Heart left ventricle (tissue), 16 donors: ENCODE measurements around the gene C2. TPM values are rescaled to one million over a fixed set of nuclear protein-coding genes. Genes with fewer than 3 reads are reported as not detected.
"Not testable (repeated sequence)": the region's sequence is repeated elsewhere in the genome, so short reads cannot be mapped to it uniquely, and the experiment has no call there.

ENCODE experiments used
- ATAC-seq, 4 donors: fragments of 200-7000 bp; cut with Tn5 transposase; one replicate each; pipeline ENCODE4 v1.9.1; 2020 to 2022; ENCODE audit warnings: moderate library complexity in 4 of 4, mild to moderate bottlenecking in 3 of 4, moderate number of reproducible peaks in 1 of 4
- DNase-seq, 5 donors: peaks; one replicate each; pipeline ENCODE4 v3.0.0-alpha.2; 2020
- H3K27ac ChIP-seq, 12 donors: fragments of 200-600 bp; sonication (generic) in 4 of 12; one replicate each; pipeline versions ENCODE4 v1.5.0 to v1.8.0; 2016 to 2022; ENCODE audit warnings: mild to moderate bottlenecking in 2 of 12
- H3K27me3 ChIP-seq, 9 donors: fragments of 200-600 bp; sonication (generic) in 2 of 9; one replicate each; pipeline versions ENCODE4 v1.5.1 to v1.8.0; 2016 to 2022; ENCODE audit warnings: mild to moderate bottlenecking in 3 of 9
- H3K36me3 ChIP-seq, 9 donors: fragments of 200-600 bp; sonication (generic) in 2 of 9; one replicate each; pipeline versions ENCODE4 v1.5.0 to v1.8.0; 2018 to 2022; ENCODE audit warnings: mild to moderate bottlenecking in 2 of 9
- H3K4me1 ChIP-seq, 12 donors: fragments of 200-600 bp; sonication (generic) in 4 of 12; one replicate each; pipeline versions ENCODE4 v1.5.0 to v1.8.0; 2016 to 2022; ENCODE audit warnings: mild to moderate bottlenecking in 3 of 12
- H3K4me3 ChIP-seq, 12 donors: fragments of 200-600 bp; sonication (generic) in 4 of 12; one replicate each; pipeline versions ENCODE4 v1.5.0 to v1.8.0; 2017 to 2022; ENCODE audit warnings: mild to moderate bottlenecking in 9 of 12, moderate library complexity in 4 of 12
- H3K9me3 ChIP-seq, 12 donors: fragments of 200-600 bp; sonication (generic) in 4 of 12; one replicate each; pipeline versions ENCODE4 v1.5.0 to v1.8.0; 2016 to 2022; ENCODE audit warnings: mild to moderate bottlenecking in 1 of 12
- POLR2A ChIP-seq, 2 donors: fragments of 450-650 bp; IDR thresholded peaks; one replicate each; pipeline ENCODE4 v1.6.1; 2017; ENCODE audit warnings: antibody characterized with exemption in 2 of 2, mild to moderate bottlenecking in 2 of 2, moderate library complexity in 2 of 2
- WGBS, 4 donors: extraction: QIAGEN DNeasy Blood & Tissue Kit in 2 of 4; methylation state at CpG; one replicate each; pipeline versions ENCODE4 v1.1.5 to v1.1.7; 2013 to 2018; 5-methylcytosine and 5-hydroxymethylcytosine counted together
- intact Hi-C, 10 donors: fragments of 100-400 bp; cut with DNase I; formaldehyde crosslinking; loops; one replicate each; pipeline versions ENCODE4 v1.11.1 to v1.14.2; 2022
- polyA plus RNA-seq, 2 donors: library from polyadenylated mRNA; stranded (reverse); fragments of 200-250 nt; gene quantifications; one replicate each; pipeline ENCODE4 v1.2.3, GENCODE V29; 2013
- total RNA-seq, 9 donors: library from RNA; depleted of rRNA in 2 of 9; stranded (reverse); fragments of >200 nt in 2 of 9; fragmentation: NEBNext Ultra II Directional in 3 of 9; extraction: Animal tissue kit (Norgen Biotek cat#: 25700) in 3 of 9; gene quantifications; one replicate each; pipeline versions ENCODE4 v1.1.0 to v1.2.4, GENCODE V29; 2016 to 2023
- TF ChIP-seq, protein P1 (sequence below), 12 donors: fragments of 200-600 bp; sonication (generic) in 4 of 12; IDR thresholded peaks; one replicate each; pipeline versions ENCODE4 v1.5.0 to v1.8.0; 2018 to 2022; ENCODE audit warnings: antibody characterized with exemption in 12 of 12, mild to moderate bottlenecking in 5 of 12
- donor health status: ischemic (EF 13 %, LVEDD 7.1; RV severe dilation, severe dysfunction).
- donor health status: healthy with polysubstance abuse.
- donor health status: DM: no; HTN: yes; CAD: no.
- donor health status: DM: no; HTN: no; CAD: no.
- donor health status: ischemic (EF 25% LVEDD 6.9; RV normal size, moderate dysfunction).
- donor health status: ischemic (EF 25% LVEDD 5.7; RV mildly dilated, moderate dysfunction).
- donor health status: healthy.
- donor health status: DM: yes; HTN: yes; CAD: no.
- donor health status: ischemic (EF 35%, LVEDD 5.7; RV mildly dilated, moderate dysfunction).
- donor health status: nonischemic (EF 11% LVEDD 7.7; RV severe dilation, severe dysfunction).
- donor health status: DM: yes; HTN: yes; CAD: no.
- donor health status: PGD.
- donor health status: ischemic (EF 29% LVEDD 5.4; RV normal size, mild dysfunction).
- donor health status: nonischemic (EF 23%, LVEDD 6.1; RV moderate dilation, normal function).

C2 gene
- total and polyA plus RNA-seq, 11 donors: 0.69 to 103 (median 4.8) TPM

DNA sequence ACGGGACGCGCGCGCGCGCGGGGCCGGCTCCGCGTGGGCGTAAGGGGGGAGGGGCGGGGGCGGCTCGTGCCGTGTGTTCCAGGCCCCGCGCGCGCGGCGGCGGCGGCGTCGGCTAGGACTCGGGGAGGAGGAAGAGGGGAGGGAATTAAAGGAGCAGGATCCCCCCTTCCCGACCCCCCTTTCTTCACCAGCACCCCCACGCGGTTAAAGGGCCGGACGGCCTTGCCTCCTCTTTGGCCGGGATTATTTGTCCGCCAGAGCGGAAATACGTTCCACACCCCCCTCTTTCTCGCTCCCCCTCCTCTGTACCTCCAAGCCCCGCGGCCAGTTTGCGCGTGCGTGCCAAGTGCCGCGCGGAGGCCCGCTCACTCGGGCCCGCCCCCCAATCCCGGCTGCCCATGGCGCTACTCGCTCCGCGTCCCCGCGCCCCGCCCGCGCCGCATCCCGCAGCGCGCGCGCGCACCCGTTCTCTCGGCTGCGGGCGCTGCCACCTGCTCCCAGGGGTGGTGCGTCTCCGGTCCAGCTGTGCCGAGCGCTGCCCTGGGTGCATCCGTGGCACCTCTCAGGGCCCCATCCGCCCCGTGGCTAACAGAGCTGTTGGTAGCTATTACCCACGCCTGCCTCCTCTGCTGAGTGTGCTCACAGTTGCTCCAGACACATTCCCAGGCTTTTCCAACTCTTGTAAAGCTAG, 25.4 kb upstream of the C2 start, which contains the start of gene ZBTB12:
Gene ZBTB12, minus strand, starts transcription at position 134 of the 691 bp plus-strand sequence. CDS start 781 bp downstream, outside the sequence.
- intact Hi-C loops: loop anchor here in 5 of 10 donors (5.0 to 10.0 kb wide), 2 partner anchors 50 to 53 kb away; partner anchors contain the start of genes NELFE (in 2 of the 5) and SKIC2 (in 2 of the 5)
- TF ChIP-seq, protein P1, sequence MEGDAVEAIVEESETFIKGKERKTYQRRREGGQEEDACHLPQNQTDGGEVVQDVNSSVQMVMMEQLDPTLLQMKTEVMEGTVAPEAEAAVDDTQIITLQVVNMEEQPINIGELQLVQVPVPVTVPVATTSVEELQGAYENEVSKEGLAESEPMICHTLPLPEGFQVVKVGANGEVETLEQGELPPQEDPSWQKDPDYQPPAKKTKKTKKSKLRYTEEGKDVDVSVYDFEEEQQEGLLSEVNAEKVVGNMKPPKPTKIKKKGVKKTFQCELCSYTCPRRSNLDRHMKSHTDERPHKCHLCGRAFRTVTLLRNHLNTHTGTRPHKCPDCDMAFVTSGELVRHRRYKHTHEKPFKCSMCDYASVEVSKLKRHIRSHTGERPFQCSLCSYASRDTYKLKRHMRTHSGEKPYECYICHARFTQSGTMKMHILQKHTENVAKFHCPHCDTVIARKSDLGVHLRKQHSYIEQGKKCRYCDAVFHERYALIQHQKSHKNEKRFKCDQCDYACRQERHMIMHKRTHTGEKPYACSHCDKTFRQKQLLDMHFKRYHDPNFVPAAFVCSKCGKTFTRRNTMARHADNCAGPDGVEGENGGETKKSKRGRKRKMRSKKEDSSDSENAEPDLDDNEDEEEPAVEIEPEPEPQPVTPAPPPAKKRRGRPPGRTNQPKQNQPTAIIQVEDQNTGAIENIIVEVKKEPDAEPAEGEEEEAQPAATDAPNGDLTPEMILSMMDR (IDR thresholded peaks at IDR 0.05): peak in 3 of 12 donors; percentile 9 to 19 (median 15)
- peak in 1 of 2 donors; percentile 55 for TF ChIP-seq POLR2A (IDR thresholded peaks at IDR 0.05)
- H3K27me3 ChIP-seq: no peaks in the 10 kb centered on the region
- no peaks in the 10 kb centered on the region for H3K9me3 ChIP-seq
- no peaks in the 10 kb centered on the region for H3K36me3 ChIP-seq
- WGBS, 4 donors: 1% methylated on average over 23 to 77 of the region's 77 CpGs
- peaks cover 0 to 41% (median 20%) of the 10 kb centered on the region in 12 donors for H3K4me1 ChIP-seq
- H3K4me3 ChIP-seq: peak within 1 kb of the TSS; percentile 49 to 95 (median 66)
- DNase-seq (peak; percentile 93 to 94 (median 93)), ATAC-seq (peak; percentile 60 to 85 (median 82))
- peak within 1 kb of the TSS; percentile 61 to 91 (median 84) for H3K27ac ChIP-seq

DNA sequence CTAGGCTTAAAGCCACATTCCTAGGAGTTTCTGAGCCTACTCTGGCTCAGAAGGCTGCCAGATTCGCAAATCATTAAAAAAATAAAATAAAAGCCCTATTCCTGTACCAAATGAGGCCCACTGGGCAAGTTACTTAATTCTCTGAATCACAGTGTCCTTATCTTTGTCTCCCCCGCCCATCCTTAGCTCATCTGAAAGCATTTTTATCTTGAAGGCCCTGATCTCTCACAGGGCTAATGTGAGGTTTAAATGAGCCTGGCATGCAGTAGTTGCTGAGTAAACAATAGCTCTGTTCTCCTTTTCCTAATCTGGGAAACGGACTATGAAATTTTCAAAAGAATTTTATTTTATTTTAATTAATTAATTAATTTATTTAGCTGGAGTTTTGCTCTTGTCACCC, 23.6 kb upstream of the C2 start:
- Histone ChIP-seq H3K9me3 (no peaks in the 10 kb centered on the region), H3K4me3 (no peak overlapping the region), H3K36me3 (no peaks in the 10 kb centered on the region), H3K4me1 (peaks cover 0 to 37% (median 15%) of the 10 kb centered on the region in 12 donors), H3K27ac (peak overlapping the region in 1 of 12 donors; percentile 81), H3K27me3 (no peaks in the 10 kb centered on the region)
- ATAC-seq (no peak), DNase-seq (no peak)
- intact Hi-C loops: loop anchor here in 5 of 10 donors (5.0 to 10.0 kb wide), 2 partner anchors 48 to 51 kb away; partner anchors contain the start of genes NELFE (in 2 of the 5) and SKIC2 (in 2 of the 5)
- TF ChIP-seq, protein P1 (IDR thresholded peaks at IDR 0.05): no peak
- TF ChIP-seq POLR2A (IDR thresholded peaks at IDR 0.05): no peak
- 78 to 88% (median 80%) methylated on average over 3 of the region's 3 CpGs for WGBS, 4 donors

DNA sequence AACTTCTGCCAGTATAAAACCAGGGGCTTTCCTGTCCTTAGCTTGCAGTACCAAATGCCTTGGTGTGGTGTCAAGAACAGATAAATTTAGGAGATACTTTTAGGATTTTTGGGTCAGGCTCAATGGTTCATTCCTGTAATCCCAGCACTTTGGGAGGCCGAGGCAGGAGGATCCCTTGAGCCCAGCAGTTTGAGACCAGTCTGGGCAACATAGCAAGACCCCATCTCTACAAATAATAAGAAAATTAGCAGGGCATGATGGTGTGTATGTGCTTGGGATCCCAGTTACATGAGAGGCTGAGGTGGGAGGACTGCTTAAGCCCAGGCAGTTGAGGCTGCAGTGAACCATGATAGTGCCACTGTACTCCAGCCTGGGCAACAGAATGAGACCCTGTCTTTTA, 22.5 kb upstream of the C2 start:
- H3K4me1 ChIP-seq: peaks cover 0 to 26% (median 9%) of the 10 kb centered on the region in 12 donors
- DNase-seq (no peak), ATAC-seq (no peak)
- H3K36me3 ChIP-seq: no peaks in the 10 kb centered on the region
- no peak overlapping the region for H3K4me3 ChIP-seq
- H3K9me3 ChIP-seq: no peaks in the 10 kb centered on the region
- no peak overlapping the region for H3K27ac ChIP-seq
- 87 to 100% (median 95%) methylated on average over 1 of the region's 1 CpG for WGBS, 4 donors
- intact Hi-C loops: loop anchor here in 3 of 10 donors (5.0 to 10.0 kb wide), 2 partner anchors 42 to 50 kb away; partner anchors contain the start of genes NELFE (in 2 of the 3), SKIC2 (in 2 of the 3) and CFB (in 1 of the 3)
- no peaks in the 10 kb centered on the region for H3K27me3 ChIP-seq
- TF ChIP-seq POLR2A (IDR thresholded peaks at IDR 0.05): no peak
- TF ChIP-seq, protein P1 (IDR thresholded peaks at IDR 0.05): no peak

DNA sequence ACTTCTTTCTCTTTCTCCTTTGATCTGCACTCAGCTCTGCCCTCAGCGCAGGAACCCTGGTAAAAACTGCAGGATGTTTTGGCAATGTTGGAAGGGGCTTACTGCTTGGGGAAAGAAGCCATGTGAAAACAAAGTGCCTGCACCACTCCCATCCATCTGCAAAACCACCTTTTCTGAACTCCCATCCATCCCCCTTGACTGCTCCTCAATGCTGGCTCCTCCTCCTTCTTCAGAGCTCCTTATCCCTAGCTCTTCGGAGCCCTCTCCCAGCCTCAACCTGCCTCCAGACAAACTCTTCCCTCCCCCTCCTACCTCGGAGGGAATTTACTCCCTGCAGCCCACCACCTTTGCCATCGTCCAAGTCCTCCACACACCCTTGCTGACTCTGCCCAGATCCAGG, 21.4 kb upstream of the C2 start:
- Histone ChIP-seq H3K9me3 (no peaks in the 10 kb centered on the region), H3K36me3 (no peaks in the 10 kb centered on the region), H3K27me3 (no peaks in the 10 kb centered on the region), H3K4me3 (no peak overlapping the region), H3K4me1 (peaks cover 0 to 26% (median 8%) of the 10 kb centered on the region in 12 donors), H3K27ac (no peak overlapping the region)
- ATAC-seq (no peak), DNase-seq (no peak)
- intact Hi-C loops: loop anchor here in 3 of 10 donors (5.0 to 10.0 kb wide), 2 partner anchors 41 to 49 kb away; partner anchors contain the start of genes NELFE (in 2 of the 3), SKIC2 (in 2 of the 3) and CFB (in 1 of the 3)
- 28 to 35% (median 33%) methylated on average over 4 of the region's 4 CpGs for WGBS, 4 donors
- TF ChIP-seq, protein P1 (IDR thresholded peaks at IDR 0.05): no peak
- TF ChIP-seq POLR2A (IDR thresholded peaks at IDR 0.05): no peak

DNA sequence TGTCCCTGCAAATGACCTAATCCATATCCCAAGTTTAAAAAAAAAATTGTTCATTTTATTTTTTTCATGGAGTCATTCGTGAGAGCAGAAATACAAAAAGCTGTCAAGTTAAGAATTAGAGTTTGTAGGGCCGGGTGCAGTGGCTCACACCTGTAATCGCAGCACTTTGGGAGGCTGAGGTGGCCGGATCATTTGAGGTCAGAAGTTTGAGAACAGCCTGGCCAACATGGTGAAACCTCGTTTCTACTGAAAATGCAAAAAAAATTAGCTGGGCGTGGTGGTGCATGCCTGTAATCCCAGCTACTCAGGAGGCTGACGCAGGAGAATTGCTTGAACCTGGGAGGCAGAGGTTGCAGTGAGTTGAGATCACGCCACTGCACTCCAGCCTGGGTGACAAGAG, 20.8 kb upstream of the C2 start:
- not testable (repeated sequence) for DNase-seq, H3K27ac ChIP-seq, H3K36me3 ChIP-seq, H3K9me3 ChIP-seq, ATAC-seq, H3K27me3 ChIP-seq, H3K4me3 ChIP-seq
- 76 to 82% (median 79%) methylated on average over 8 of the region's 8 CpGs for WGBS, 4 donors
- peaks cover 0 to 25% (median 5%) of the 10 kb centered on the region in 12 donors for H3K4me1 ChIP-seq
- intact Hi-C loops: loop anchor here in 3 of 10 donors (5.0 to 10.0 kb wide), 2 partner anchors 41 to 48 kb away; partner anchors contain the start of genes NELFE (in 2 of the 3), SKIC2 (in 2 of the 3) and CFB (in 1 of the 3)
